Effector memory CD4-positive, alpha-beta T cell (primary cell): Measurements from ENCODE around the gene PTPRR.

Experiments used
- DNase-seq, 3 donors: peaks; one replicate each; pipeline ENCODE4 v3.0.0-alpha.2; 2020
- H3K27ac ChIP-seq: 2 replicates; pipeline ENCODE4 v1.7.0; 2013; ENCODE audit warnings: mild to moderate bottlenecking, low read length, moderate library complexity; ENCODE audit not compliant: insufficient read depth, poor library complexity, severe bottlenecking
- H3K27me3 ChIP-seq: replicated peaks from 2 replicates; pipeline ENCODE4 v1.7.0; 2013; ENCODE audit warnings: mild to moderate bottlenecking, low read length; ENCODE audit not compliant: insufficient read depth, control insufficient read depth, poor library complexity, severe bottlenecking
- H3K36me3 ChIP-seq: 2 replicates; pipeline ENCODE4 v1.7.0; 2013; ENCODE audit warnings: mild to moderate bottlenecking, low read length, moderate library complexity; ENCODE audit not compliant: control insufficient read depth, insufficient read depth
- H3K4me1 ChIP-seq: 2 replicates; pipeline ENCODE4 v1.7.0; 2013; ENCODE audit warnings: low read length, mild to moderate bottlenecking; ENCODE audit not compliant: control insufficient read depth, insufficient read depth, poor library complexity, severe bottlenecking
- H3K4me3 ChIP-seq: 2 replicates; pipeline ENCODE4 v1.7.0; 2013; ENCODE audit warnings: low read length, low read depth, mild to moderate bottlenecking; ENCODE audit not compliant: insufficient read depth, poor library complexity, severe bottlenecking
- H3K9me3 ChIP-seq: 2 replicates; pipeline ENCODE4 v1.7.0; 2013; ENCODE audit warnings: mild to moderate bottlenecking, low read length, moderate library complexity; ENCODE audit not compliant: control insufficient read depth

The PTPRR gene

DNA sequence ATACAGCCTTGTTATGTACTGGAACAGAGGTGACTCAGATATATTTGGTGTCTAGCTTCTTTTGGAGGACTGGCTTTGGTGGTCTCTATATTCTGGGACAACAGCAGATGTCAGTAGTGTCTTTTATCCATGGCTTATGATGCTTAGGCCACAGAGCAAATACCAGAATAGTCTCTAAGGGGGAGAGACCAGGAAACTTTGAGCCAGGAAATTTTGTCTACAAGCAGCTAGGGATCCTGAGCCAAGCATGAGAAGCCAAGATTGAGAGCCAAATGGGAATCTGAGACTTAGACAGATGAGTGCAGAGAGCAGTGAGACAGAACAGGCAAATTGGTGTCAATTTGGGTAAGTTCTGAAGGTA, 28.4 kb upstream of the PTPRR start:
- no peak overlapping the region for H3K4me3 ChIP-seq

DNA sequence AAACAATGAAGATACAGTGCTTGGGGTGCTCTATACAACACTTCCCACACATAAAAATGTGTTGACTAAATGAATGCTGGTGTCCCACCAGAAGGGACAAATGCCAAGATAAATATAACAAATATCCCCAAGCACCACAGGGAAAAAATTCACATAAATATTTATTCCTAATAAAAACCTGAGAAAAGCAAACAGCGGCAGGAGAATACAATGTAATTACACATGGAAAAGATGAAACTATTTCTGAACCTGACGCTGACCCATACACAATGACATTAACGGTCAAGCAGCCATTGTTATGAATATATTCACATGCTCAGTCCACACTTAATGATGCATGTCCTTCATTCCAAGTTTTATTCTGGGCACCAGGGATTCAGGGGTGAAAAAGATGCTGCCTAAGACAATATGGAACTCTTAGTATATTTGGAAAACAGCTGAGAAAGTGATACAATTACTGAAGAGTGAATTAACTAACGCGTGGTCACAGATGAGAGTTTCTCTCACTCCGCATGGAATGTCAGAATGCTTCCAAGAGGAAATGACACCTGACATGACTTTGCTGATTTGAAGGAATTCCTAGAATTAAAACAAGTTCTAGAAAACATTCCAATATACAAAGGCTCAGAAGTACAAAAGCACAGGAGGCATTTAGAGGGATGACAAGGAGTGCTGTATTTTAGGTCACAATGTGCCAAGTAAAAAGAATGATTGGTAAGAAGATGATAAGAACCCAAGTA, 27.9 kb upstream of the PTPRR start:
- no peak for DNase-seq
- no peak overlapping the region for H3K4me3 ChIP-seq
- no peaks in the 10 kb centered on the region for H3K9me3 ChIP-seq
- no peaks in the 10 kb centered on the region for H3K27me3 ChIP-seq
- no peak overlapping the region for H3K27ac ChIP-seq
- no peaks in the 10 kb centered on the region for H3K4me1 ChIP-seq
- no peaks in the 10 kb centered on the region for H3K36me3 ChIP-seq

More for the DNA sequence above, 28.4 kb upstream of the PTPRR start:
- Histone ChIP-seq H3K27ac (no peak overlapping the region), H3K9me3 (no peaks in the 10 kb centered on the region), H3K36me3 (no peaks in the 10 kb centered on the region), H3K27me3 (no peaks in the 10 kb centered on the region), H3K4me1 (no peaks in the 10 kb centered on the region)
- no peak for DNase-seq

DNA sequence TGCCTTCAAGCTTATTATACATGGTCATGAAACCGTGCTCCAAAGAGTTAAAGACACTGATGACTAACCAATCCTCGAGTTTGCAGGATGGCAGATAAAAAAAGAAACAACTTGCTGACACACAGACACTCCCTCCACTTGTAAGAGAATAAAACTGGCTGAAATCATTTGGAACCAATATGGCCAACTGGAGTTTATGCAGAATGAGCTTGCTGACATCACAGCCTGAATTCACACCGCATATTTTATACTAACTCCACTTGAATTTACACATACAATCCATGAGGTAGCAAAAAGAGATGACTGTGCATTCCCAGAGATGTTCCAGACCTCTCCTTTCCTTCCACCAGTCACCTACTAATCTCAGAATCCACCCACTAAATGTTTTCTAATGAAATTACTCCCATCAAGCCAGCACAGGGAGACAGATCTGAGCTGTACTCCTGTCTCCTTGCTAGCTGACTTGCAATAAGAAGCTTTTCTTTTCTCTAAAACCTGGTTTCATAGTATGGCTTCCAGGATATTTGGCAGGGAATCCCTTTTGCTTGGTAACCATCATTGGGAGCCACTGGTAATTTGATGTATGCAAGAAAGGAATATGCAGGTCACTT, 15.8 kb upstream of the PTPRR start:
- DNase-seq: no peak
- Histone ChIP-seq H3K27me3 (no peaks in the 10 kb centered on the region), H3K4me1 (no peaks in the 10 kb centered on the region), H3K4me3 (no peak overlapping the region), H3K36me3 (no peaks in the 10 kb centered on the region), H3K27ac (no peak overlapping the region), H3K9me3 (no peaks in the 10 kb centered on the region)

DNA sequence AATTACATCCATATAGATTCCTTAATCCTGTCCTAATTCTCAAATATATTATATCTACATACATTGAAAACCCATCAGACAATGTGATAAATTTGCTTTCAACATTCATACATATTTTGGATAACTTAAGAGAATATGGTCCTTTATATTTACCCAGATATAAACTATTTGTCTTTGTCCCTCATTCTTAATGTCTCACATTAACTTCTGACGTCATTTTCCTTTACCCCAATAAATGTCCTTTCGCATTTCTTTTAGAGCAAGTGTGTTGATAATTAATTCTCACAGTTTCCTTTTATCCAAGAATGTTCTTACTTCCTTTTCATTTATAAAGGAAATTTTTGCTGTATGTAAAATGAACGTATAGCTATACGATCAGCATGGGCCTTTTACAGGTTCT, 12.6 kb upstream of the PTPRR start:
- H3K27me3 ChIP-seq: no peaks in the 10 kb centered on the region
- H3K36me3 ChIP-seq: no peaks in the 10 kb centered on the region
- no peak for DNase-seq
- no peaks in the 10 kb centered on the region for H3K9me3 ChIP-seq
- no peak overlapping the region for H3K27ac ChIP-seq
- H3K4me1 ChIP-seq: no peaks in the 10 kb centered on the region
- no peak overlapping the region for H3K4me3 ChIP-seq

DNA sequence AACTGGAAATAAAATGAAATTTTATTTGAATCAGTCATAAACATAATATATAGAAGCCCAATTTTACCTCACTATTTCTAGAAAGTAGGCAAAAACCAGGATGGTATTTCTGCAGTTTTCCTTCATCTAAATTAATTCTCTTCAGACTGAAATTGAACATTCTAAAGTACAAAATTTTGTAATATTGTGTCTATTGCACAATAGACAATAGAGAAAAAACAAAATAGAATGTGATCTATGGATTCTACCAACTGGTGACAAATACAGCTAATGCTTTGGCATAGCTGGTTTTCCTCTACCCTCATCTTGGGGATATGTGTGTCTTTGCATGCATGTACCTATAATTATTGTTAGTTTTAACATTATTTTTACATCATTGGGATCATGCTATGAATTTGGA, 8.5 kb upstream of the PTPRR start:
- no peaks in the 10 kb centered on the region for H3K9me3 ChIP-seq
- no peaks in the 10 kb centered on the region for H3K36me3 ChIP-seq
- H3K4me1 ChIP-seq: no peaks in the 10 kb centered on the region
- no peaks in the 10 kb centered on the region for H3K27me3 ChIP-seq
- no peak overlapping the region for H3K27ac ChIP-seq
- no peak for DNase-seq
- H3K4me3 ChIP-seq: no peak overlapping the region

DNA sequence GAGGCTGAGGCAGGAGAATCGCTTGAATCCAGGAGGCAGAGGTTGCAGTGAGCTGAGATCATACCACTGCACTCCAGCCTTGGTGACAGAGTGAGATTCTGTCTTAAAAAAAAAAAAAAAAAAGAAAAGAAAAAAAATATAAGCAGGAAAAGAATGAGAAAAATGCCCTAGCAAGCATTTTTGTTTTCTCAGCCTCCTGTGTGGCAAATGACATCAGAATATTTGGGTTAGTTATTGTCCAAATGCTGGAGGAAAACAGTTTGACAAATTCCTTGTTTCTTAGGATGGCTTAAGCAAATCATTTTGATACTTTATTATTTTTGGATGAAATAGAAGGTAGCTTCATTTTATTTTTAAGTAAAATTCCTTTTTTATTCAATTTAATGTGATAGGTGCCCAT, 7.5 kb upstream of the PTPRR start:
- Histone ChIP-seq H3K27ac (no peak overlapping the region), H3K4me1 (no peaks in the 10 kb centered on the region), H3K27me3 (no peaks in the 10 kb centered on the region), H3K9me3 (no peaks in the 10 kb centered on the region), H3K4me3 (no peak overlapping the region), H3K36me3 (no peaks in the 10 kb centered on the region)
- no peak for DNase-seq

DNA sequence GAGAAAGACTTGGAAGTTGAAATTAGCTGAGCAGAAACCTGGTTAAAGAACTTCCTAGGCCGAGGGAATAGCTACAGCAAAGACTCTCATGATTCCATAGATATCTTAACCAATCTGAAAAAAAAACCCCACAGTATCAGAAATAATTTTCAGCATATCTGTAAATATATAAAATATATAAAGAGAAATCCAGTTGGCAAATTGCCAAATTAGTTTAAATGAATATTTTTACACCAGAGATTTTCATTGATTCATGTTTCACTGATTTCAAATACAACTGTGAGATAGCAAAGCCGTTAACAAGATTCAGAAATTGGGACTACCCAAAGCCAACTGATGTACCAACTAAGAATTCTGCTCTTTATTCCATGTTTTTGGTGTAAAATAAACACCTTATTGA, 6.8 kb upstream of the PTPRR start:
- no peak for DNase-seq
- no peaks in the 10 kb centered on the region for H3K4me1 ChIP-seq
- no peaks in the 10 kb centered on the region for H3K27me3 ChIP-seq
- no peak overlapping the region for H3K27ac ChIP-seq
- no peaks in the 10 kb centered on the region for H3K36me3 ChIP-seq
- no peaks in the 10 kb centered on the region for H3K9me3 ChIP-seq
- H3K4me3 ChIP-seq: no peak overlapping the region

DNA sequence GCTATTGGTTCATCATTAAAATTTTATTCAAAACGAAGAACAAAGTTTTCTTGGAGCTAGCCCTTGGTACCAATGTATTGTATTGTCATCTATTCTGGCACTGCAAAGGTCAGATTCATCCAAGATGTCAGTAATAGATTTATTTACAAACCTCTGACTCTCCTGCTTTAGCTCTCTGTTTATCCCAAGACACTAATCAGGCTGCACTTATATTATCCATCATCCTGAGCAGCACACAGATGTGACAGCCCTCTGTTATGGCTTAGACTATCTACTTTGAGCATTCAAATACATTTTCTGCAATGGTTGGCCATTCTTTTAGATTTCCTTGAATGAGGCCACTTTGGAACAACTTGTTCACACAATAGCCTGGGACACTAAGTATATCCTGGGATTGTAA, 5.0 kb upstream of the PTPRR start:
- H3K27ac ChIP-seq: no peak overlapping the region
- H3K27me3 ChIP-seq: no peaks in the 10 kb centered on the region
- H3K4me1 ChIP-seq: no peaks in the 10 kb centered on the region
- no peak for DNase-seq
- H3K36me3 ChIP-seq: no peaks in the 10 kb centered on the region
- no peak overlapping the region for H3K4me3 ChIP-seq
- no peaks in the 10 kb centered on the region for H3K9me3 ChIP-seq

DNA sequence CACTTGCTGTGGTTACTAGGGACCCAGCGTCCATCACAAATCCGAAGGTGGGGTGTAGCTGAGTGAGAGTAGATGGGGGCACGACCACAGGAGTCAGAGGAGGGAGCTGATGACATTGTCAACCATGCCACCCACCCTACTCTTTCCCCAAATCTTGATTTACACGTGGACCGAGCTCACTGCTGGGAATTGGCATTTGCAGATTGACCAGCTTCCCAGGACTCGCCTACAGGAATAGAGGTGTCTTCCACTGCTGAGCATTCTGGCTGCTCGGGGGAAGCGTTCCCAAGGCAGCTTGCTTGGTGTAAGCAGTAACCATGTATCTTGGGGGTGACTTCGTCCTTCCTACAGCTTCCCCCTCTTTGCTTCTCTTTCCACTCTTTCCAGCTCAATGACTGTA, 353 bp upstream of the PTPRR start:
- H3K27ac ChIP-seq: no peak overlapping the region
- no peak overlapping the region for H3K4me3 ChIP-seq
- DNase-seq: no peak
- no peaks in the 10 kb centered on the region for H3K4me1 ChIP-seq
- H3K27me3 ChIP-seq: no peaks in the 10 kb centered on the region
- H3K9me3 ChIP-seq: no peaks in the 10 kb centered on the region
- H3K36me3 ChIP-seq: no peaks in the 10 kb centered on the region

DNA sequence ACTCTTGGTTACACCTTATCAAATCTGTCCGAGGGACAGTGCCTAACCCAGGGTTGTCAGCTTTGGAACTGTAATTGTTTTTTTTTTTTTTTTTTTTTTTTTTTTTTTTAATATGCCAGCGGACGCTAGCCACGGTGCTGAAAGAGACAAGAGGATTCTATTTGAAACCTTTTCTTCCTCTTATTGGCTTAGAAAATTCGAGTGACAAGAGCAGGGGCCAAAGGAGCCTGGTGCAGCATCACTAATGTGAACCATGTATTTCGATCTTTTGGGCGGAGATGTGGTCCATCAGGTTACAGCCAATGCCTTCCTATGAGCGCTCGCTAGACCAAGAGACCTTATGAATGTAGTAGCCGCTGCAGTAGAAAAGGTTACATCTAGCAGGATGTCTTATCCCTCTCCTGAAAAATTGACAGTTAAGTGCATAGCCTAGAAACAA, 922 bp downstream of the PTPRR start:
- no peak for DNase-seq
- Histone ChIP-seq H3K27ac (no peak overlapping the region), H3K4me3 (no peak overlapping the region), H3K9me3 (no peaks in the 10 kb centered on the region), H3K4me1 (no peaks in the 10 kb centered on the region), H3K36me3 (no peaks in the 10 kb centered on the region), H3K27me3 (no peaks in the 10 kb centered on the region)
